ENCODE results near the gene MAP3K20.

MAP3K20 gene

DNA sequence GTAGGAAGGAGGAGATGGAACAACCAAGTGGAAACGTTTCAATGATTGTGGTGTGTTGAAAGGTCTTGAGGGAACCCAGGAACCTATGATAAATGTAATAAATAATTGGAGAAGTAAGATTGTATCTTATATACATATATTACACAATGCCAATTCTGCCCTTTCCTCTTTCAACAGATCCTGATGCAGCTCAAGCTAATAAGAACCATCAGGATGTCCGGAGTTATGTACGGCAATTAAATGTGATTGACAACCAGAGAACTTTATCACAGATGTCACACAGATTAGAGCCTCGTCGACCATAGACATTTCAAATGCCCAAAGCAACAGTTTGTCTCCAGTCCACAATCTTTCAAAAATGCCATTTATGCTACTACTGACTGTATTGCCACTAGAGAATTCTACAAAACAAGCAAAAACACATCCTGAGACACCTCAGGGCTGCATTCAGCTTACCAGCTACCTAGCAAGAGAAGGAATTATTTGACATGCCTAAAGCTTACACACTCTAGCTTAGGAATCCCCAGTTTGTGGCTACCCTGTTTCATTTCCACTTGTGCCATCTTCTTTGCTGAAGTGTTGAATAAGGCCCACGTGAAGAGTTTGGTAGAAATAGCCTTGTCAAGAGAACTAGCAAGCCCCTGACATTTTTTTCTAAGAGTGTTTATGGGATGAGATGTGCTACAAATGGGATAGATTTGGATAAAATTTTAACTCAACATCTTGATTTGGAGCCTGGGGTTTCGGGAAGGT, 24.0 kb upstream of the MAP3K20 start:
- no peak for DNase-seq

DNA sequence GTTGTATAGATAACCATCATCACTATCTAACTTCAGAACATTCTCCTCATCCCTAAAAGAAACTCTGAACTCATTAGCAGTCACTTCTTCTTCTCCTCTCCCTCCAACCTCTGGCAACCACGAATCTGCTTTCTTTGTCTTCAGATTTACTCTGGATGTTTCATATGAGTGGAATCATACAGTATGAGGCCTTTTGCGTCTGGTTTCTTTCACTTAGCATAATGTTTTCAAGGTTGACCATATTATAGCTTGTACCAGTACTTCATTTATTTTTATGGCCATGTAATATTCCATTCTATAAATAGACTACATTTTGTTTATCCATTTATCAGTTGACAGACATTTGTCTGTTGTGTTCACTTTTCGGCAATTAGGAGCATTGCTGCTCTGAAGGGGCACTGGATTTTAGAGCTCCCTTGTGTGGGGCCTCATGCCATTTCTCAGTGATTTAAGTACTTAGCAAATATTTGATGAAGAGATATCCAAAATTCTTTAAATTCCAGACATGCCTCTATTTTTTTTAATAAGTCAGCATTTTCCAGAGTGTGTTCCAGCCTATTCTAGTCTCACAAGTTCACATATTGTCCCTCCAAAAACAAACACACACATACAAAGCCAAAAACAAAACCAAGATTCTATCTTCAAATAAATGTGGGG, 22.5 kb upstream of the MAP3K20 start:
- no peak for DNase-seq

GRCh38 chr2:173054466-173054865, 21.2 kb upstream of the MAP3K20 start:
- DNase-seq: no peak

DNA sequence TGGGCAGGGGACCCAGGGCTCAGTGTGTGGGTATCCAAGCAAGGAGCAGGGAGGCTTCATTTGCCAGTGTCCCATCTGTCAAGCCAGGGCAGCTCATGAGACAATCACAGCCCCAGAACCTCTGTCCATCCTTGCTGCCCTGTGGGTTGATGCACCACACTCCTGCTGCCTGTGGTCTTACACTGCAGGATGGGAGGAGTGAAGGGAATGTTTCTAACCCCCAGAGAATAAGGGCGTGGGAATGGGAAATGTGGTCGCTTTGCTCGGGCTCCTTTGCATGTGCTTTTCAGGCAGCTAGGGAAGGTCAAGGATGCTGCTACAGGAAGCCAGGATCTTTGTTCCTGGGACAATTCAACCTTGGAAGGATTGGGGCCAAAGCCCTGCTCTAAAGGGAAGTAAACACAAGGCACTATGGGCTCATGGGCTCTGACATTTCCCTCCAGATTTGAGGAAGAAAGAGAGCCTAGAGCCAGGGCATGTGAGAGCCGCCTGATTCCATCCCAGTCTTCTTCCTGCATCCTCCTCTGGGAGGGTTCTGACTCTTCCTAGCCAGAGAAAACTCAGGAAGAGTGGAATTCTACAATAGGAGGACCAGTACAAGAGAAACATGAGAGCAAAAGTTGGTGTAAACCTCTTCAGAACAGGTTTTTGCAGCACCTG, 18.8 kb upstream of the MAP3K20 start:
- no peak for DNase-seq

GRCh38 chr2:173058097-173058496, 17.5 kb upstream of the MAP3K20 start:
- DNase-seq: no peak

- DNase-seq: peak; percentile 18
These were observed 17.0 kb upstream of the MAP3K20 start for GRCh38 chr2:173058673-173059072.

GRCh38 chr2:173059292-173059691, 16.4 kb upstream of the MAP3K20 start:
- no peak for DNase-seq

- DNase-seq: no peak
These were observed 15.6 kb upstream of the MAP3K20 start for GRCh38 chr2:173059971-173060461.

- DNase-seq: no peak
These were observed 12.8 kb upstream of the MAP3K20 start for GRCh38 chr2:173062801-173063200.

DNA sequence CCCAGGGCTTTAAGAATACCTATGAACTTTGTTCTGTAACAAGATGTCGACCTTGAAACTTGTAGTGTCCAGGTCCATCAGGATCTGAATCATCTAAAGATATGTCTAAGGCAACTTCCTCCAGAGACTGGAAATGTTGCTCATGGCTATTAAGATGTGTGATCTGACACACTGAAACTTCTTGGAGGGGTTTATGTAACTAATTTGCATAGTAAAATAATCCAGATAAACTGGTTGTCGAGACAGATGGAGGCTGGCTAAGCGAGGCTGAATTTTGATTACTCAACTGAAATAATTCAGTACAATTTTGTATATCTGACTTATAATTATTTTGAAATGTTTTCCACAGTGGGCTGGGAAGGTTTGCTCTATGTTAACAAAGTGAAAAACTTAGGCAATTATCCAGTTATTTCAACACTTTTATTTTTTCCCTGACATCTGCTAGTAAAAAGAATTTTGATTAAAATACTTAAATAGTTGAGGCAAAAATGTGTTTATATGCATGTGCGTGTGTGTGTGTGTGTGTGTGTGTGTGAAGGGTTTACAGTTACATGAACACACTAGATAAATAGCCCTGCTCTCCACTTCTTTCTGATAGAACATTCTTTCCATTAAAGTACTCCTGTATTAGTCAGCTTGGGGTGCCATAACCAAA, 11.4 kb upstream of the MAP3K20 start:
- no peak for DNase-seq

DNA sequence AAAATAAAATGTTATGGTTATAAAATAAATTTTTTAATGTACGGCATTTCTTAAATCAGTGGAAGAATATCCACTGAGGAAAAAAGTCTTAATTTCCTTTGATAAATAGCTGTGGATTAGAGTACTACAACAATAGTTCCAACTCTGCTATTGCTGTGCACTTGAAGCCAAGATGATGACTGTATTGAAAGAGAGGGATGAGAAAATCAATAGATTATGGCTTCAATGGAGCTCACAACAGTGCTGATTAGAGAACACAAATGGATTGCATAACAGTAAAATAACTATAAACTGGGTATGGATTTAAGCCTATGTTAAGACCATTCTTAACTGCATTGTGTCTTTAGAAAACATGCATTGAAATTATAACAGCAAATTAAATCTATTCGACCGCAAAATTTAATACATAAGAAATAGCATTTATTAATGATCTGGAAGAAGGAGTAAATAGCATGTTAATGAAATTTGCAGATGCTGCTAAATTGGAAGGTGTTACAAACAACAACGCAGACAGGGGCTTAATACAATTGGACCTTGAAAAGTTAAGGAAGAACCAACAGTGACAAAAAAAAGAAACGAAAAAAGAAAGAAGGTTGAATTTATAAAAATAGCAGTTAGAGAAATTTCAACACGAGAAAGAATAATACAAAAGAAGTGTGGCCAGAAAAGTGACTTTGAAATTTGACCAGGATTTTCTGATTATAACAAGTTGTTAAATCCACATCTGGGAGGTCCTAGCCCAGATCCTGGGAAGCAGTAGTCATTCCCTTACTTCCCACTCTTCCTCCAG, 8.6 kb upstream of the MAP3K20 start:
- DNase-seq: no peak

DNA sequence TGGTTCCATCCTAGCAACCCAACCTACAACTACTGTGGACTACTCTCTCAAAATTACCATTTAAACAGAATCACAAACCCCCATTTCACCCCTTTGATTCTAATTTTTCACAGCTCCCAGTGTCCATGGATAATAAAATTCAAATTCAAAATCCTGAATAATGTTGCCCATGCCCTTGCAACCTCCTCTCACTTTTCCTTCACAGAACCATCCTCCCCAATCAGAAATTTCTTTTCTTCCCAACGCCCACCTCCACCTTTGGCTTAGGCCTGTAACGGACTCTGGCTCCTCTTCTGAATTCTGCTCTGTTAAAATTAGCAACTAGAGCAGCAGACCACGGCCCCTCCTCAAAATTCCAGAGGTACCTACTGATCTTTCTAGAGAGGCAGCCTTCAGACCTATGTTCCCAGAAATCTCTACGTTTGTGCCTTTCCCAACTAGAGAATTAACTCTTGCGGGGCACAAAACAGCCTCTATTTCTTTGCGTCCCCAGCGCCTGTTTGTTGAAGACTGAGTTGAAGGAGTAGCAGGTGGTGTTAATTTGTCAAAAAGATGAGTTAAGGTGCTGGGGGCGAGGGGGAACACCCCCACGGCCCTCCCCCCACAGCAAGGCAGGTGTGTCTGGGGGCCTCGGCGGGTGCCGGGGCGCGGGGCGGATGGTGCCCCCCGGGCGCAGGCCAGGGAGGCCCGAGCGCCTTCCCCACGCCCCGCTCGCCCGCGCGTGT, 428 bp upstream of the MAP3K20 start:
- peak; percentile 67 for DNase-seq

- peak; percentile 21 for DNase-seq
These were observed 1.1 kb downstream of the MAP3K20 start for GRCh38 chr2:173076581-173077345.

DNA sequence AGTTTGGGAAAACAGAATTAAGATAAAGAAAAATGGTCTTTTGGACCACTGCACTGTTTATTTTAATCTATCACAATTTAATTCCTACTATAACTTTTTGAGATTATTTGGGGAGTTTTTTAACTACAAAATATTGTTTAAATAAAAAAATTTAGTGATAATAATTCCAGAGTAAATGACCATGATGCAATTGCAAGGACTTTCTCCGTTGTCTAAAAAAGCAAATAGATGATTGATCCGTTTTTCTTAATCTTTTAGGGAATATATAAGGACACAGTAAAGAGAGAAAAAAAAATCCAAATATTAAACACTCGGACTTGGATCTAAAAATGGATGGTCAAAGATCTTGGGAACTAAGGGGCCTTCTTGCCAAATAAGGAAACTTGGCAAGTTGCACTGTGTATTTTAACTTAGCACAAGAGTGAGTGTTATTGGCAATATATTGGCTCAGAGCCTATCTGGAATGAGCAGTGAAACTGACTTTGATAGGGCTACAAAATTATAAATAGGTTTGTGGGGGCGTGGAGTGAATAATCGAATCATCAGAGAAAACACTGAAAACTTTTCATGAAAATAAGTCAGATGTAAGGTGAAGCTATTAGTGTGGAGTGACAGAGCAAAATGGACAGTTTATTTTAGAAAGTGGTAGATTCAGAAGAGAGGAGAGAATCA, 2.0 kb downstream of the MAP3K20 start:
- no peak for DNase-seq

DNA sequence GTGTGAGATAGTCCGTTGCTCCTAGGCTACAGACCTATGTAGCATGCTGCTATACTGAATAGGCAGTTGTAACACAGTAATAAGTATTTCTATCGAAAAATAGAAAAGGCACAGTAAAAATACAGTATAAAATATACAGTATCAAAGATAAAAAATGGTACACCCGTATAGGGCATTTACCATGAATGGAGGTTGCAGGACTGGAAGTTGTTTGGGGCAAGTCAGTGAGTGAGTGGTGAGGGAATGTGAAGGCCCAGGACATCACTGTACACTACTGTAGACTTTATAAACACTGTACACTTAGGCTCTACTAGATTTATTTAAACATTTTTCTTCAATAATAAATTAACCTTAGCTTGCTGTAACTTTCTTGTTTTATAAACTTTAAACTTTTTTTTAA, 3.5 kb downstream of the MAP3K20 start:
- no peak for DNase-seq

DNA sequence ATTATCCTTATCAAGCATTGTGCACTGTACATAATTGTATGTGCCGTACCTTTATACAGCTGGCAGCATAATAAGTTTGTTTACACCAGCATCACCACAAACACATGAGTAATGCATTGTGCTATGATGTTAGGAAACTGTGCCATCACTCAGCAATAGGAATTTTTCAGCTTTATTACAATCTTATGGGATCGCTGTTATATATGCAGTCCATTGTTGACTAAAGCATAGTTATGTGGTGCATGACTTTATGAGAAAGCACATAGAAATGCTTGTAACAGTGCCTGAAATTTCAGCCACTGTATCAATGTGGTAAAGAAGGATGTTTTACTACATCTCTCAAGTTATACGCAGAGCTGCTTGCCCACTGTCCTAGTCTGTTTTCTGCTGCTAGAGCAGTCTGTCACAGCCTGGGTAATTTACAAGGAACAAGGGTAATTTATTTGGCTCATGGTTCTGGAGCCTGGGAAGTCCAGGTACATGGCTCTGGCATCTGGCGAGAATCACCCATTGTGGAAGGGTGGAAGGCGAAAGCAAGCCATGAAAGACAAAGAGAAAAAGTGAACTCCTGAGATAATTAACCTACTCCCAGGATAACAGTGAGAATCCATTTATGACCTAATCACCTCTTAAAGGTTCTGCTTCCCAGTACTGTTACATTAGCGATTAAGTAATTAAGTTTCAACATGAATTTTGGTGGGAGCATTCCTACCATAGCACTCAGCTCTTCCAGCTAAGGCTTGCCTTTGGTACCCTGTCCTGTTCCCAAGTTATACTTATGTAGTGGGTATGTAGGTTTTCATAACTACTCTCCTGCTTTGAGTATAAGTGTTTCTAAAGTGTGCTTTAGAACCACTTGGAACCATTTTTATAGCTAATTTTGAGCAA, 4.6 kb downstream of the MAP3K20 start:
- no peak for DNase-seq

- DNase-seq: no peak
These were observed 11.0 kb downstream of the MAP3K20 start for GRCh38 chr2:173086518-173087213.

DNA sequence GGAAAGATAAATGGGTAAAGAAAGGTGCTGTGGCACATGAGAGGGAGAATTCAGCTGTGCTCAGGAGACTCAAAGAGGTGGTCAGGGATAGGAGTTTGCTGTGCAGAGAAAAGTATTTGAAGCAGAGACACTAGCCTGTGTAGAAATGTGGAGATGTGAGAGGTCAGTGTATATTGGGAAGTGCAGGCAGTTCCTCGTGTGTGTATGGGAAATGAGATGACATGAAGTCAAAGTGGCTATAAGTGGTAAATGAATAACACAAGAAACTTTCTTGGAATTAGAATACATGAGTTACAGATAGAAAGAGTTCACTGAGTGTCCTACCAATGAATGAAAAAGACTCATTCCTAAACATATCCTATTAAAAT, 11.6 kb downstream of the MAP3K20 start:
- DNase-seq: no peak

Data from NCI-H2171 treated with DMSO at 0.1 percent for 48 hours (cell line).